8988T (cell line): ENCODE measurements around the gene SLC44A2.

ENCODE experiments used
- DNase-seq: peaks from one replicate; pipeline ENCODE4 v3.0.0; 2011

The SLC44A2 gene

DNA sequence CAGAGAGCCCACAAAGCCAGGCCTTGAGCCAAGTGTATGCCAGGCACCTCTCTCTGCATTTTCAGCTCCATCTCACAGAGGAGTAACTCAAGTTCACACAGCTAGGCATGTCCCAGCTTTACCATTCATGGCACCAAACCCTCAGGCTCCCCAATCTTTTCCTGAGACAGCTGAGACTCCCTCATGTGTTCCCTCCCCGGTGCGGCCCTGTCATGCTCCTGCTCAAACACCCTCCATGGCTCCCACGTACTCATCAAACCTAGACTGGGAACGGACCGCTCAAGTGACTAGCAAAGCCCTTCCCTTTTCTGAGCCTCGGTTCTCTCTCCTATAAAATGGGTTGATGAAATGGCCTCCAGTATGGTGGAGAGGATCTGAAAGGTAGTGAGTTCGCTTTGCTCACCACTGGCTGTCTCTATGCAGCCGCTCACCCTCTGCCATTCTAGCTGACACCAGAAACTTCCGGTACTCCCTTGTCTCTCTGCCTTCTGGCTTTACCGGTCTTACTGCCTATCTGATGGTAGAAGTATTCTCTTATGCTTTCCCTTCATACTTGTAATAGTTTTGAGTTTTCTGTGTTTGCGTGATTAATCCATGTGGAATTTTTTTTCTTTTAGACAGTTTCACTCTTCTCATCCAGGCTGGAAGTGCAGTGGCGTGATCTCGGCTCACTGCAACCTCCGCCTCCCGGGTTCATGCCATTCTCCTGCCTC is 7.8 kb upstream of the SLC44A2 start:
- no peak for DNase-seq

DNA sequence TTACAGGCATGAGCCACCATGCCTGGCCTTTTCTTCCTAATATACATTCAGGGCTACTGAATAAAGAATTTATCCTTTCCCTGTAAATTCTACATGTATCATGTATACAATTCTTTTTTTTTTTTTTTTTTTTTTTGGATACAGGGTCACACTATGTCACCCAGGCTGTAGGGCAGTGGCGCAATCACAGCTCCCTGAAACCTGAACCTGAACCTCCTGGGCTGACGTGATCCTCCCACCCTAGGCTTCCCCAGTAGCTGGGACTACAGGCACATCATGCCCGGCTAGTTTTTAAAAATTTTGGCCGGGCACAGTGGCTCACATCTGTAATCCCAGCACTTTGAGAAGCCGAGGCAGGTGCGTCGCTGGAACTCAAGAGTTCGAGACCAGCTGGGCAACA is 6.5 kb upstream of the SLC44A2 start:
- no peak for DNase-seq

DNA sequence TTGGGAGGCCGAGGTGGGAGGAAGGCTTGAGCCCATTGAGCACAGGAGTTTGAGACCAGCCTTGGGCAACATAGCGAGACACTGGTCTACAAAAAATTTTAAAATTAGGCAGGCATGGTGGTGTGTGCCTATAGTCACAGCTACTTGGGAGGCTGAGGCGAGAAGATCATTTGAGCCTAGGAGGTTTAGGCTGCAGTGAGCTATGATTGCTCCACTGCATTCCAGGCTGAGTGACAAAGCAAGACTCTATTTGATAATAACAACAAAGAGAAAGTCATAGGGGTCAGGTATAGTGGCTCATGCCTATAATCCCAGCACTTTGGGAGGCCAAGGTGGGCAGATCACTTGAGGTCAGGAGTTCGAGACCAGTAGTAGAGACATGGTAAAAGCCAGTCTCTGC is 4.6 kb upstream of the SLC44A2 start:
- DNase-seq = no peak

DNA sequence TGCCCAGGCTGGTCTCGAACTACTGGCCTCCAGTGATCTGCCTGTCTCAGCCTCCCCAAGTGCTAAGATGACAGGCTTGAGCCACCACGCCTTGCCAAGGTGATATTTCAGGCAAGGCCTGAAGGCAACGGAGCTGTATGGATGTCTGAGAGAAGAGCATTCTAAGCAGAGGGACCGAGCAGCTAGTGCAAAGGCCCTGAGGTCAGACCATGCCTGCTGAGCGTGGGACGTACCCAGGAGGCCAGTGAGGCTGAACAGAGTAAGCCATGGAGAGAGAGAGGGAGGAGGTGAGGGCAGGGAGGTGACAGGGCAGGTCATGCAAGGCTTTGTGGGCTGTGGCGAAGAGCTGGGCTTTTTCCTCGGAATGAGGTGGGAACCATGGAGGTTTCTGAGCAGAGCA is 3.4 kb upstream of the SLC44A2 start:
- no peak for DNase-seq

DNA sequence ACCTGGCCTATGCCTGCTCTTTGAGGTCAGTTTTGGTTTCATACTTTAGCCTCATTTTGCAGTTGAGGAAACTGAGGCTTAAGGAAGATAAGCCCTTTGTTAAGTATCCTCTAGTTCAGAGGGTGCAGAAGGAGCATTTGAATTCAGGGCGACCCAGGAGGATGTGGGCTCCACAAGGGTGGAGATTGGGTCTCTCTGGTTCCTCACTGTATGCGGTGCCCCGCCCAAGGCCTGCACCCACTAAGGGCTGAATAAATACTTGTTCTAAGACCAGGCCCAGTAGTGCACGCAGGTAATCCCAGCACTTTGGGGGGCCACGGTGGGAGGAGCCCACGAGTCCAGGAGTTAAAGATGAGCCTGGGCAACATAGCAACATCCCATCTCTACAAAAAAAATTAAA is 768 bp upstream of the SLC44A2 start:
- no peak for DNase-seq

DNA sequence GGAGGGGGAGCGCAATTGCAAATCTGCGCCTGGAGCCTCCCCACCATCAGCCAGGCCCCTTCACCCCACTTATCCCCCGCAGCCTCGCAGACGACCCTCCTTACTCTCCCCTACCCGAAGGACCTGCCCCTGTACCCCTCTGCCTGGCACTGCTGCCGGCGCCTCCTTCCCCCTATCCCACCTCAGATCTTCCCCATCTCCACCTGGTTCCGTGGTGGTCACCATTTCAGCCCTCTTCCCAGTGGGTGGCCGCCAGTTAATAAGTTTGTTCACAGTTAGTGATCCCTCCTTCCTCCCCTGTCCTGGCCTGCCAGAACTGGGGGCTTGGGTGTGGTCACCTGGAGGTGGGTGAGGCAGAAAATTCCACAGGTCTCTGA is 397 bp downstream of the SLC44A2 start:
- DNase-seq = no peak

DNA sequence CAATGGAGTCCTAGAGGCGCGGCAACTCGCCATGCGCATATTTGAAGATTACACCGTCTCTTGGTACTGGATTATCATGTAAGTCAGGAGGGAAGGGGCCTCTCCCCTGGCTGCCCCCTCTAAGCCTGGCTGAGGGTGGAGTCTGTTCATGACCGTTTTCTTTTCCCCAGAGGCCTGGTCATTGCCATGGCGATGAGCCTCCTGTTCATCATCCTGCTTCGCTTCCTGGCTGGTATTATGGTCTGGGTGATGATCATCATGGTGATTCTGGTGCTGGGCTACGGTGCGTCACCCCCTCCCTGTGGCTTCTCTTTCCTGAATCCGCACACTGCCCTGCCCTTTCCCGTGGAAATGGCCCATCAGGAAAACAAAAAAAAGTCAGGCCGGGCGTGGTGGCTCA is 6.5 kb downstream of the SLC44A2 start:
- DNase-seq = no peak

DNA sequence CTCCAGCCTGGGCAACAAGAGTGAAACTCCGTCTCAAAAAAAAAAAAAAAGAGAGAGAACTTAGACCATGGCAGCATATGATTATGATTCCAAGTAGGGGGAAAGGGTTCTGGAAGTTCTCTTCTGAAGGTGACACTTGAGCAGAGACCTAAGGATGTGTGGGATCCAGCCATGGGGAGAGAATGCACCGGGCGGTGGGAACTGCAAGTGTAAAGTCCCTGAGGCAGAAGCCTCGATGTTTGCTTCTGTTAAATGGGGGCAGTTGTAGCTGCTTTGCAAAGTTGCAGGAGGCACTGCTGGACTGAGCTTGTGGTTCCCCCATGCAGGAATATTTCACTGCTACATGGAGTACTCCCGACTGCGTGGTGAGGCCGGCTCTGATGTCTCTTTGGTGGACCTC is 9.1 kb downstream of the SLC44A2 start:
- no peak for DNase-seq

DNA sequence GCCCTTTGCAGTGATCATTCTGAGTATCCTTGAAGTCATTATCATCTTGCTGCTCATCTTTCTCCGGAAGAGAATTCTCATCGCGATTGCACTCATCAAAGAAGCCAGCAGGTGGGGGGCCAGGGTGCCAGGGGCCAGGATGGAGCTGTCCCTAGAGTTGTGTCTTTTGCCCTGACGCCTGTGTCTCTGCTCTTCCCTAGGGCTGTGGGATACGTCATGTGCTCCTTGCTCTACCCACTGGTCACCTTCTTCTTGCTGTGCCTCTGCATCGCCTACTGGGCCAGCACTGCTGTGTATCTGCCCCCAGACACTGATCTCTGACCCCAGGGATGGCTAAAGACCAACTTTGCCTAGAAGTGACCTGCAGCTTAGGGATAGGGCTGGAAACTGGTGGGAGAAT is 9.6 kb downstream of the SLC44A2 start:
- DNase-seq = no peak

DNA sequence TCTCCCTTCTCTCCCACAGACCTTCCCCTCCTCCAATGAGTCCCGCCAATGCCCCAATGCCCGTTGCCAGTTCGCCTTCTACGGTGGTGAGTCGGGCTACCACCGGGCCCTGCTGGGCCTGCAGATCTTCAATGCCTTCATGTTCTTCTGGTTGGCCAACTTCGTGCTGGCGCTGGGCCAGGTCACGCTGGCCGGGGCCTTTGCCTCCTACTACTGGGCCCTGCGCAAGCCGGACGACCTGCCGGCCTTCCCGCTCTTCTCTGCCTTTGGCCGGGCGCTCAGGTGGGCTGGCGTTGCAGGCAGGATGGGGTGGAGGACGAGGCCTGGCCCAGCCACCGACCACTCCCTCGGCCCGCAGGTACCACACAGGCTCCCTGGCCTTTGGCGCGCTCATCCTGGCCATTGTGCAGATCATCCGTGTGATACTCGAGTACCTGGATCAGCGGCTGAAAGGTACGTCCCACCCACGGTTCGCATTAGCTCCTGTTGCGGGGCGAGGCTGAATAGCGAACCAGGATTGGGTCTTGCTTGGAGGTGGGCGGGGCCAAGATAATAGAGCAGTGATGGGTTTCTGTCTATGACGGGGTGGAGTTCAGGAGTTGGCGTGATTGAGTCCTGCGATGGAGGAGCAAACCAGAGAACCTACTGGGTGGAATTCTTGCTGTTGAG is 11.1 kb downstream of the SLC44A2 start:
- no peak for DNase-seq

DNA sequence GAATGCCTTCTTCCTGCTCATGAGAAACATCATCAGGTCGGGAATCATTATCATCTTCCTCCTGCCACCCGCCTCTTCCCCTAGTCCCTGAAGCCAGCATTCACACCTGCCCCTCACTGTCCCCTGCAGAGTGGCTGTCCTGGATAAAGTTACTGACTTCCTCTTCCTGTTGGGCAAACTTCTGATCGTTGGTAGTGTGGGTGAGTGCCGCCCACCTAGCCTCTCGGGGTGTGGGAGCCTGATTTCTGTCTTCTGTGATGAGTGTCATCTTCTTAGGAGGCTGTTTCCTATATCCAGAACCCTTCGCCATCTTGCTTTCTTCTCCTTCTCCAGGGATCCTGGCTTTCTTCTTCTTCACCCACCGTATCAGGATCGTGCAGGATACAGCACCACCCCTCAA is 12.5 kb downstream of the SLC44A2 start:
- DNase-seq = no peak

DNA sequence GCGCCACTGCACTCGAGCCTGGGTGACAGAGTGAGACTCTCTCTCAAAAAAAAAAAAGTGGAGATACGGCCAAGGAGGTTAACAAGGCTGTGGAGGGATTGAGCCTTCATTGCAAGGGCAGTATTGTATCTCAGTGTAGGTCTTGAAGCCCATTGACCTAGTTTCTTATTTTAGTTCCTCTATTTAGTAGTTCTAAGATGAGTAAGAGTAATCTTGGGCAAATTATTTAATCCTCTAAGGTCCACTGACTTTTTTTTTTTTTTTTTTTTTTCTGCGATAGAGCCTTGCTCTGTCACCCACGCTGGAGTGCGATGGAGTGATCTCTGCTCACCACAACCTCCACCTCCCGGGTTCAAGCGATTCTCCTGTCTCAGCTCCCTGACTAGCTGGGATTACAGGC is 14.5 kb downstream of the SLC44A2 start:
- DNase-seq = no peak

DNA sequence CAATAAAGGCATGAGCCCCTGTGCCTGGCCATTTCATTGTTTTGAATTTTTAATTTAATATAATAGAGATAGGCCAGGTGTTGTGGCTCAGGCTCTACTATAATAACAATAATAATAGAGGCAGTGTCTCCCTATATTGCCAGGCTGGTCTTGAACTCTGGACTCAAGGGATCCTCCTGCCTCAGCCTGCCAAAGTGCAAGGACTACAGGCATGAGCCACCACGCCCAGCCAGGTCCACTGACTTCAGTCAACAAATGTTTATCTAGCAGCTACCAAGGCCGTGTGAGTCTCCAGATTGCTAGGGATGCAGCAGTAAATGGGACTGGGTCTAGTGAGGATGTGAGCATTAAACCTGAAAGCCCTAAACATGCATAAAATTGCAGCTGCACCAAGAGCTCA is 15.0 kb downstream of the SLC44A2 start:
- no peak for DNase-seq

DNA sequence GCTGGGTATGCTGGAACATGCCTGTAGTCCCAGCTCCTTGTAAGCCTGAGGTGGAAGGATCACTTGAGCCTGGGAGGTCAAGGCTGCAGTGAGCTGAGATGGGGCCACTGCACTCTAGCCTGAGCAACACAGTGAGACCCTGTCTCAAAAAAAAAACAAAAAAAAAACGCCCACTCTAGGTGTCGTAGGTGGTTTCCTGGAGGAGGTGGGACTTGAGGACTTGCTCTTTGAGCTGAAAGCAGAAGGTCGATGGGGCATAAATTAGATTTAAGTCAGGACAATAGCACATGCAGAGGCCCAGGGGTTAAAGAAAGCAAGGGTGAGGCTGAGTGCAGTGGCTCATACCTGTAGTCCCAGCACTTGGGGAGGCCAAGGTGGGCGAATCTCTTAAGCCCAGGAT is 15.9 kb downstream of the SLC44A2 start:
- DNase-seq = no peak

DNA sequence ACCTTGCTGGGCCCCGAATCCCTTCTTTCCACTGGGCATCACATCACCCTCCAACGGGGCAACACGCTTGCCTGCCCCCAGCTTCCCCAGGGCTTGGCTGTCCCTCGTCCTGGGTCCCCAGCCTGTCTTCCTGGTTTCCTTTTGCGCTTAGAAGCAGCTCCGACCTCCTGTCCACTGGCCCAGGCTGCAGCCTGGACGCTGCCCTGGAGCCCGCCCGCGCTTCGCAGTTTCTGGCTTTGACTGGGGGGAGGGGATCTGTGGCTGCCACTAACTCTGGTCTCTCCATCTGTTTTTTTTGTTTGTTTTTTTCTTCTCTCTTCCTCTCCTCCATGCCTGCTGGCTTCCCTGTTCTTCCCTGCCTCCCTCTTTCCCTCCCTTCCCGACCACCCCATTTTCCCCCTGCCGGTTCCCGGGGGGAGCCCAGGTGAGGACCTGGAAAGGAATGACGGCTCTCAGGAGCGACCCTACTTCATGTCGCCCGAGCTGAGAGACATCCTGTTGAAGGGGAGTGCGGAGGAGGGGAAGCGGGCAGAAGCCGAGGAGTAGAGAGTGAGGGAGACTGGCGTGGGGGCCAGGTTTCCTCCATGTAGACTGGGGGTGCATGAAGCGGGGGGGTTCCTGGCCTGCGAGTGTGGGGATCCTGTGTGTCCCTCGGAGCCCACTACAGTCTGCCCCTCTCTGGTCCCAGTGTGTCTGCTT is 17.3 kb downstream of the SLC44A2 start:
- DNase-seq = no peak

DNA sequence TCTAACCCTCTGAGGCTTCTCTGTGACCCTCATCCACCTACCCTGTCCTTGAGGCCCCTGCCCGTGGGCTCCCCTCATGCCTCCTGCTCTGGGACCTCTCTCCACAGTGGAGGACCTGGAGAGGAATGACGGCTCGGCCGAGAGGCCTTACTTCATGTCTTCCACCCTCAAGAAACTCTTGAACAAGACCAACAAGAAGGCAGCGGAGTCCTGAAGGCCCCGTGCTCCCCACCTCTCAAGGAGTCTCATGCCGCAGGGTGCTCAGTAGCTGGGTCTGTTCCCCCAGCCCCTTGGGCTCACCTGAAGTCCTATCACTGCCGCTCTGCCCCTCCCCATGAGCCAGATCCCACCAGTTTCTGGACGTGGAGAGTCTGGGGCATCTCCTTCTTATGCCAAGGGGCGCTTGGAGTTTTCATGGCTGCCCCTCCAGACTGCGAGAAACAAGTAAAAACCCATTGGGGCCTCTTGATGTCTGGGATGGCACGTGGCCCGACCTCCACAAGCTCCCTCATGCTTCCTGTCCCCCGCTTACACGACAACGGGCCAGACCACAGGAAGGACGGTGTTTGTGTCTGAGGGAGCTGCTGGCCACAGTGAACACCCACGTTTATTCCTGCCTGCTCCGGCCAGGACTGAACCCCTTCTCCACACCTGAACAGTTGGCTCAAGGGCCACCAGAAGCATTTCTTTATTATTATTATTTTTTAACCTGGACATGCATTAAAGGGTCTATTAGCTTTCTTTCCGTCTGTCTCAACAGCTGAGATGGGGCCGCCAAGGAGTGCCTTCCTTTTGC is 18.0 kb downstream of the SLC44A2 start:
- DNase-seq = no peak

DNA sequence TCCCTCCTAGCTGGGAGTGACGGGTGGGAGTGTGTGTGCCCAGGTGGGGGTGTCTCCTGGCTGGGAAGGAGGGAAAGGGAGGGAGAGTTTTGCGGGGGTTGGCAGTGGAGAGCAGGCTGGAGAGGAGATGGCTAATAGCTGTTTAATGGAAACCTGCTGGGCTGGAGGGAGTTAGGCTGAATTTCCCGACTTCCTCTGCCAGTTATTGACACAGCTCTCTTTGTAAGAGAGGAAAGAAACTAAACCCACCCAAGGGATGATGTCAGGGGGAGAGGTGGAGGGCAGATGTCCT is 18.6 kb downstream of the SLC44A2 start:
- no peak for DNase-seq

DNA sequence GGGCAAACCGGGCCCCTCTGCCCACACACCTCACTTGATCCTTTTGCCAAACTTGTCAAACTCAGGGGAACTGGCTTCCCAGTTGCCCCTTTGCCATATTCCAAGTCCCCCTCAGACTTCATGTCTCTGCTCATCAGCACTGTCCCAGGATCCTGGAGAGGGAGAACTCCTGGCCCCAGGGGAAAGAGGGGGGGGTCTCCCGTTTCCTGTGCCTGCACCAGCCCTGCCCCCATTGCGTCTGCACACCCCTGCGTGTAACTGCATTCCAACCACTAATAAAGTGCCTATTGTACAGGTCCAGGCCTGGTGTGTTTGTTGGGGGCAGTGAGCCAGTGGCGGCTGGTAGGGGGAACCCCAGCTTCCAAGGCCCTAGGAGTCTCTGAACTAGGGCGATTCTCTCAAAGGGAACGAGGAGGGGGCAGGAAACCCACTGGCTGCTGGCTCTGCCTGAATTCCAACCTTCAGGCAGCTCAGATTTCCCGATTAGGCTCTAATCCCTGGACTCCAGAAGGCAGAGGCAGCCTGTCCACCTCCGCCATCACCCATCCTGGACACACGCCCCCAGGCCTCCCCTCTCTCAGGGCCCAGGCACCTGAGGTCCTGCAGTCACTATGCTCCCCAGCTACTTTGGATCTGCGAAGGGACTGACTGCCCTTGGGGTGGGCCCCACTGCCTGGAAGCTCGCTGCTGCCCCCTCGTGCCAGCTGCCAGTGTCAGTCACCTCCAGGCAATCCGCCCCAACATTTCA is 19.1 kb downstream of the SLC44A2 start:
- DNase-seq = peak; percentile 95

DNA sequence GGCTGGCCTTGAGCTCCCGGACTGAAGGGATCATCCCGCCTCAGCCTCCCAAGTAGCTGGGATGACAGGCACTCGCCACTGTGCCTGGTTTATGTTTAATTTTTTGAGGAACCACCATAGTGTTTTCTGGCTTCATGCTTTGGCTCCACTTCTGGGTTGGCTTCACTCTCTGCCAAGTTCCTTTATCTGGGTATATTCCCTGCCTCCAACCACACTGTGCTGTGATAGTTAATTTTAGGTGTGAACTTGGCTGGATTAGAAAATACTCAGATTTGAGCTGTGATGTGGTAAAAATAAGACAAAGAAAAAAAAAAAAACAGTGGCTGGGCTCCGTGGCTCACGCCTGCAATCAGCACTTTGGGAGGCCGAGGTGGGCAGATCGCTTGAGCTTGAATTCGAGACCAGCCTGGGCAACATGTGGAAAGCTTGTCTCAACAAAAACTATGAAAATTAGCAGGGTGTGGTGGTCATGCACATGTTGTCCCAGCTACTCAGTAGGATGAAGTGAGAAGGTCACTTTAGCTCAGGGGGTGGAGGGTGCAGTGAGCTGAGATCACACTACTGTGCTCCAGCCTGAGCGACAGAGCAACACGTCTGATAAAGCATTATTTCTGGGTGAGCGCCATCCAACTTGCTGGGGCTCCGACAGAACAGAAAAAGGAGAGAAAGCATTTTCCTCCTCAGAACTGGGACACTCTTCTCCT is 21.3 kb downstream of the SLC44A2 start:
- DNase-seq = no peak

DNA sequence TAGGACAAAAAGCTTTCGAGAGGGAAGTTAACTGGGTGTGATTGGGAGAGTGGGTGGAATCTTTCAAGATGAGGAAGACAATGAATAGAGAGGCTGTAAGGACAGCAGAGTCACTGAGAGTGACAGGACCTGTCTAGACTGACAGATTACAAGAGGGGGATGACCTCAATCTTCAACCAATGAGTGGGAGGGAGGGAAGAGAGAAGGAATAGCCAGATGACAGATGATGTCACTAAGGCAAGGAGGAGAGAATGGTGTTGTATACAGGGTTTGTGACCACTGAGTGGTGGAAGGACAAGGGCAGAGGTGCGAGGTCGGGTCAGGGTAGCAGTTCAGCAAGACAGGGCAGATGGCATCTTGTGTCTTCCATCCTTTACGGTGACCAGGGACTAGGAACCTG is 23.0 kb downstream of the SLC44A2 start:
- DNase-seq = no peak

DNA sequence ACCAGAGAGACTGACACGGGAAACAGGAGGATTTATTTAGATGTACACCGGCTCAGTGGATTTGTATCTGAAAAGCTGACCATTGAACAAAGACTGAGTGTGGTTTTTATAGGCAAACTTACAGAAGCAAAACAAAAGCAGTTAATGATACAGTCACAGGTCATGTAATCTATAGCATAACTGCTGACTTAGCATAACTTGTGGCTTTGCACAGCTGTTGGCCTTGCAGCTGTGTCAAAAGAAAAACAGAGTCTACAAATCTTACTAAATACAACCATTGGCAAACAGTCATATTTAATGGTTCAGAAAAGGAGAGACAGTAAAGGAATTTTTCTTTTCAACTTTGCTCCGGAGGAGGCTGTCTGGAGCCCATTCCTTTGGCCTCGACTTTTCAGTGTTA is 26.5 kb downstream of the SLC44A2 start:
- DNase-seq = no peak

DNA sequence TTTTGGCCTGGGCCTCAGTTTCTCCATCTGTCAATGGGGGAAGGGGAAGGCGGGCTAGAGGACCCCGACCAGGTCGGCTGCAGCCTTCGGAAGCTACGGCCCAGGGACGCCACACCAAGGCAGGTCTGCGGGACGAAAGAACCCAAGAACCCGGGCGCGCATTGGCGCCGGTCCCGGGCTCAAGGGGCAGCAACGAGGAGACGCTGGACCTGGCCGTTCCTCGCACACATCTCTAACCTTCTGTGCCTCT is 28.1 kb downstream of the SLC44A2 start:
- no peak for DNase-seq
